HepG2 (cell line): Measurements from ENCODE around the gene DNAJC5. TPM values are rescaled to one million over a fixed set of nuclear protein-coding genes. Genes with fewer than 3 reads are reported as not detected.

Experiments used
- ATAC-seq: fragments of 200-7000 bp; cut with Tn5 transposase; 3 replicates; pipeline ENCODE4 v1.9.1; 2020; ENCODE audit warnings: mild to moderate bottlenecking, moderate library complexity
- BruUV-seq: library from RNA; stranded (reverse); fragments of 400-500 nt; replicated peaks from 2 replicates; lab custom pipeline; 2021; lab: Mats Ljungman, UMichigan
- CTCF ChIA-PET: fragments of 300-600 bp; formaldehyde crosslinking; extraction: SDS; loops from one replicate; lab custom pipeline; 2021; ENCODE audit warnings: low total read pairs, inconsistent platforms, low intra/inter-chr PET ratio; lab: Yijun Ruan, JAX
- POLR2A ChIA-PET: fragments of 350-600 bp; sonication (Branson Sonifier 250); formaldehyde crosslinking; loops from one replicate; lab custom pipeline; 2020; ENCODE audit warnings: antibody characterized with exemption, inconsistent platforms; lab: Yijun Ruan, JAX
- DNase-seq: peaks from one replicate; pipeline ENCODE4 v3.0.0-alpha.2; 2015; ENCODE audit warnings: low spot score
- FAIRE-seq: peaks from 3 replicates; lab custom pipeline; 2011; peaks lifted over from hg19 to GRCh38; lab: Jason Lieb, UNC
- H2AFZ ChIP-seq: one replicate; pipeline ENCODE4 v1.6.1; 2011; ENCODE audit warnings: low read length, inconsistent platforms
- H3K27ac ChIP-seq: fragments of 300-600 bp; 3 replicates; pipeline ENCODE4 v1.8.0; 2011; ENCODE audit warnings: mixed run types, mild to moderate bottlenecking, mixed read lengths, low read length, inconsistent platforms; ENCODE audit not compliant: insufficient read depth; ENCODE audit errors: extremely low read length
- H3K27me3 ChIP-seq, 2 experiments: fragments of 200-600 bp in 1 of 2; 2 replicates in 1 of 2; 3 replicates in 1 of 2; pipeline versions ENCODE4 v1.6.0 to v1.8.0; 2011; ENCODE audit warnings: low read length in 2 of 2, mild to moderate bottlenecking in 2 of 2, moderate library complexity in 2 of 2, inconsistent platforms in 1 of 2; ENCODE audit not compliant: insufficient read depth in 2 of 2, control insufficient read depth in 1 of 2
- H3K36me3 ChIP-seq, 2 experiments: fragments of 200-600 bp in 1 of 2; replicated peaks in 1 of 2; 2 replicates in 1 of 2; 3 replicates in 1 of 2; pipeline versions ENCODE4 v1.5.1 to v1.8.0; 2011; ENCODE audit warnings: low read length in 2 of 2, inconsistent platforms in 1 of 2; ENCODE audit not compliant: insufficient read depth in 2 of 2, control insufficient read depth in 1 of 2
- H3K4me1 ChIP-seq: 2 replicates; pipeline ENCODE4 v1.5.1; 2012; ENCODE audit warnings: low read length, inconsistent platforms; ENCODE audit not compliant: insufficient read depth
- H3K4me2 ChIP-seq: 2 replicates; pipeline ENCODE4 v1.6.0; 2011; ENCODE audit warnings: low read depth, low read length, inconsistent platforms
- H3K4me3 ChIP-seq, 3 experiments: fragments of 200-600 bp in 1 of 3; sonication (generic), shearing (Covaris generic) in 1 of 3; replicated peaks in 1 of 3; 2 replicates each; pipeline ENCODE4 v1.5.1; 2011 to 2016; ENCODE audit warnings: low read length in 3 of 3, inconsistent platforms in 2 of 3, low read depth in 2 of 3, mild to moderate bottlenecking in 2 of 3, control low read depth in 1 of 3, mixed read lengths in 1 of 3; ENCODE audit not compliant: insufficient read depth in 1 of 3
- H3K79me2 ChIP-seq: one replicate; pipeline ENCODE4 v1.6.1; 2011; ENCODE audit warnings: low read length, inconsistent platforms; ENCODE audit not compliant: insufficient read depth
- H3K9ac ChIP-seq: 2 replicates; pipeline ENCODE4 v1.6.0; 2011; ENCODE audit warnings: mild to moderate bottlenecking, low read depth, low read length, inconsistent platforms; ENCODE audit not compliant: insufficient read depth
- H3K9me3 ChIP-seq: 2 replicates; pipeline ENCODE4 v1.5.1; 2012; ENCODE audit warnings: mild to moderate bottlenecking, low read length
- H4K20me1 ChIP-seq: 2 replicates; pipeline ENCODE4 v1.6.0; 2011; ENCODE audit warnings: inconsistent platforms, mild to moderate bottlenecking, low read length, moderate library complexity; ENCODE audit not compliant: insufficient read depth
- BCL6 ChIP-seq: IDR thresholded peaks from 2 replicates; pipeline ENCODE4 v1.6.1; 2016; ENCODE audit warnings: missing genetic modification reagents, missing compliant biosample characterization
- CBX1 ChIP-seq: IDR thresholded peaks from one replicate; pipeline ENCODE4 v1.6.1; 2016; ENCODE audit warnings: antibody characterized with exemption, low read depth
- ERF ChIP-seq: IDR thresholded peaks from 2 replicates; pipeline ENCODE4 v1.6.1; 2018; ENCODE audit warnings: missing biosample characterization, missing genetic modification reagents
- ISL2 ChIP-seq: sonication (generic); formaldehyde crosslinking; IDR thresholded peaks from 2 replicates; pipeline ENCODE4 v1.5.0; 2020; ENCODE audit warnings: missing genetic modification reagents
- MBNL3 ChIP-seq: fragments of 250-450 bp; sonication (Bioruptor Pico); conservative IDR thresholded peaks from 2 replicates; pipeline ENCODE4 v1.8.0; 2022; ENCODE audit warnings: mild to moderate bottlenecking, inconsistent platforms
- NR2C2 ChIP-seq: sonication (generic); formaldehyde crosslinking; IDR thresholded peaks from 2 replicates; pipeline ENCODE4 v1.4.0; 2020; ENCODE audit warnings: missing genetic modification reagents, mild to moderate bottlenecking, moderate library complexity, borderline replicate concordance
- SAFB2 ChIP-seq: sonication (generic); formaldehyde crosslinking; IDR thresholded peaks from 2 replicates; pipeline ENCODE4 v1.5.1; 2020; ENCODE audit warnings: missing genetic modification reagents, low read depth, mild to moderate bottlenecking, borderline replicate concordance
- ZNF292 ChIP-seq: sonication (generic); formaldehyde crosslinking; IDR thresholded peaks from 2 replicates; pipeline ENCODE4 v1.8.1; 2022; ENCODE audit warnings: mild to moderate bottlenecking, low read depth, missing genetic modification reagents, borderline replicate concordance
- WGBS: methylation state at CpG from one replicate; pipeline ENCODE4 v1.1.6; 2017; ENCODE audit warnings: low lambda C conversion rate; 5-methylcytosine and 5-hydroxymethylcytosine counted together
- in situ Hi-C: cut with HindIII; loops from 2 replicates; pipeline ENCODE4 v1.10.0; 2017; ENCODE audit warnings: low pct_unique_long_range_greater_than_20kb; ENCODE audit not compliant: extremely low pct_ligation_motif_present
- intact Hi-C: fragments of 100-400 bp; cut with micrococcal nuclease; formaldehyde crosslinking; loops from one replicate; pipeline ENCODE4 v1.10.0; 2022; ENCODE audit not compliant: unreplicated experiment
- polyA plus RNA-seq, 8 experiments: library from polyadenylated mRNA; depleted of rRNA in 3 of 8; stranded (reverse) in 7 of 8; unstranded in 1 of 8; fragments of >200 nt; fragmentation: Illumina TruSeq in 4 of 8; extraction: Trizol in 4 of 8; gene quantifications; 2 replicates each; pipeline versions ENCODE4 v1.2.1 to v1.2.3, GENCODE V29; 2011 to 2016; ENCODE audit warnings: low read depth in 4 of 8, missing spikeins in 1 of 8, mixed read lengths in 1 of 8; ENCODE audit not compliant: insufficient read depth in 1 of 8
- total RNA-seq, 5 experiments: library from RNA; depleted of rRNA; stranded (reverse); fragments of >200 nt; fragmentation: Illumina TruSeq; extraction: Trizol; gene quantifications; 2 replicates each; pipeline ENCODE4 v1.2.3, GENCODE V29; 2016; ENCODE audit warnings: low read depth in 1 of 5
- TF ChIP-seq, protein P1 (sequence below): sonication (generic); formaldehyde crosslinking; IDR thresholded peaks from 2 replicates; pipeline ENCODE4 v1.4.0; 2020; ENCODE audit warnings: missing genetic modification reagents, borderline replicate concordance
- TF ChIP-seq, protein P2 (sequence below): sonication (generic); formaldehyde crosslinking; IDR thresholded peaks from 2 replicates; pipeline ENCODE4 v1.4.0; 2020; ENCODE audit warnings: missing genetic modification reagents

DNAJC5 gene
- total and polyA plus RNA-seq, 2 of the 13 experiments (the other 11 are each of a cell fraction or from before 2014, with no cell fraction given) = 42.8 to 64.5 TPM

DNA sequence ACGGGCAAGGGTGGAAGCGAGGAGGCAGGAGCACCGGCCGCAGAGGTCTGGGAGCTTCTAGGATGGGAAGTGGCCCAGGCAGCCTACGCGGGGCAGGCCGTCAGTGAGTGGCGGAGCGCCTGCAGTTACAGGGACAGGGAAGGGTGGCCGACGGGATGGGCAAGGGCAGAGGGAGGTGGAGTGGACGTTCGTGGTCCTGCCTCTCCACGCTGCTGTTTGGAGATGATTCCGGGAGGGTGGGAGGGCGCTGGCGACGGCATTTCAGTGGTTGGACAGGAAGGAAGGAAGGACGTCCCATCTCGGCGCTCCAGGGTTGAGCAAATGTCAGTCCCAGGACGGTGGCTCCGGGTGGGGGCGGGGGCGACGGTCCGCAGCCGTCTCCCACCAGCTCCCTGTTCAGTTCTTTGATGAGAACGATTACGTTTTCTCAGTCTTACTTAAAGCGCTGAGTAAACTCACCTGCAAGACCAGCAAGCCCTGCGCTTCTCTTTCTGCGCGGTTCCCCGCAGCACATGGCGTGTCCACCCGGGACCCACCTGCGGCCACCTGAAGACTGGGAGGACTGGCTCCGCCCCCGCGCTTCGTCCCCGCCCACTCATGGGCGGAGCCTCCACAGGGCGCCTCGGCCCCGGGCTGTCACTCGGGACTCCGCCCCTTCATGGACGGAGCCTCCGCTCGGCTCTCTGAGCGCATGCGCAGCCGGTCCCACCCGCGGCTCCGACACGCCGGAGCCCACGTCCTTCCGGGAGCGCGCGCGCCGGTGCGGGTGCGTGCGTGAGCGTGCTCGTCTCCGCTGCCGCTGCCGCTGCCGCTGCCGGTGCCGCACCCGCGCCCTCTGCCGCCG lies at the start of gene DNAJC5 (continued):
- TF ChIP-seq, protein P1, sequence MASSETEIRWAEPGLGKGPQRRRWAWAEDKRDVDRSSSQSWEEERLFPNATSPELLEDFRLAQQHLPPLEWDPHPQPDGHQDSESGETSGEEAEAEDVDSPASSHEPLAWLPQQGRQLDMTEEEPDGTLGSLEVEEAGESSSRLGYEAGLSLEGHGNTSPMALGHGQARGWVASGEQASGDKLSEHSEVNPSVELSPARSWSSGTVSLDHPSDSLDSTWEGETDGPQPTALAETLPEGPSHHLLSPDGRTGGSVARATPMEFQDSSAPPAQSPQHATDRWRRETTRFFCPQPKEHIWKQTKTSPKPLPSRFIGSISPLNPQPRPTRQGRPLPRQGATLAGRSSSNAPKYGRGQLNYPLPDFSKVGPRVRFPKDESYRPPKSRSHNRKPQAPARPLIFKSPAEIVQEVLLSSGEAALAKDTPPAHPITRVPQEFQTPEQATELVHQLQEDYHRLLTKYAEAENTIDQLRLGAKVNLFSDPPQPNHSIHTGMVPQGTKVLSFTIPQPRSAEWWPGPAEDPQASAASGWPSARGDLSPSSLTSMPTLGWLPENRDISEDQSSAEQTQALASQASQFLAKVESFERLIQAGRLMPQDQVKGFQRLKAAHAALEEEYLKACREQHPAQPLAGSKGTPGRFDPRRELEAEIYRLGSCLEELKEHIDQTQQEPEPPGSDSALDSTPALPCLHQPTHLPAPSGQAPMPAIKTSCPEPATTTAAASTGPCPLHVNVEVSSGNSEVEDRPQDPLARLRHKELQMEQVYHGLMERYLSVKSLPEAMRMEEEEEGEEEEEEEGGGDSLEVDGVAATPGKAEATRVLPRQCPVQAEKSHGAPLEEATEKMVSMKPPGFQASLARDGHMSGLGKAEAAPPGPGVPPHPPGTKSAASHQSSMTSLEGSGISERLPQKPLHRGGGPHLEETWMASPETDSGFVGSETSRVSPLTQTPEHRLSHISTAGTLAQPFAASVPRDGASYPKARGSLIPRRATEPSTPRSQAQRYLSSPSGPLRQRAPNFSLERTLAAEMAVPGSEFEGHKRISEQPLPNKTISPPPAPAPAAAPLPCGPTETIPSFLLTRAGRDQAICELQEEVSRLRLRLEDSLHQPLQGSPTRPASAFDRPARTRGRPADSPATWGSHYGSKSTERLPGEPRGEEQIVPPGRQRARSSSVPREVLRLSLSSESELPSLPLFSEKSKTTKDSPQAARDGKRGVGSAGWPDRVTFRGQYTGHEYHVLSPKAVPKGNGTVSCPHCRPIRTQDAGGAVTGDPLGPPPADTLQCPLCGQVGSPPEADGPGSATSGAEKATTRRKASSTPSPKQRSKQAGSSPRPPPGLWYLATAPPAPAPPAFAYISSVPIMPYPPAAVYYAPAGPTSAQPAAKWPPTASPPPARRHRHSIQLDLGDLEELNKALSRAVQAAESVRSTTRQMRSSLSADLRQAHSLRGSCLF (CRISPR knock-in tag) = no peak

DNA sequence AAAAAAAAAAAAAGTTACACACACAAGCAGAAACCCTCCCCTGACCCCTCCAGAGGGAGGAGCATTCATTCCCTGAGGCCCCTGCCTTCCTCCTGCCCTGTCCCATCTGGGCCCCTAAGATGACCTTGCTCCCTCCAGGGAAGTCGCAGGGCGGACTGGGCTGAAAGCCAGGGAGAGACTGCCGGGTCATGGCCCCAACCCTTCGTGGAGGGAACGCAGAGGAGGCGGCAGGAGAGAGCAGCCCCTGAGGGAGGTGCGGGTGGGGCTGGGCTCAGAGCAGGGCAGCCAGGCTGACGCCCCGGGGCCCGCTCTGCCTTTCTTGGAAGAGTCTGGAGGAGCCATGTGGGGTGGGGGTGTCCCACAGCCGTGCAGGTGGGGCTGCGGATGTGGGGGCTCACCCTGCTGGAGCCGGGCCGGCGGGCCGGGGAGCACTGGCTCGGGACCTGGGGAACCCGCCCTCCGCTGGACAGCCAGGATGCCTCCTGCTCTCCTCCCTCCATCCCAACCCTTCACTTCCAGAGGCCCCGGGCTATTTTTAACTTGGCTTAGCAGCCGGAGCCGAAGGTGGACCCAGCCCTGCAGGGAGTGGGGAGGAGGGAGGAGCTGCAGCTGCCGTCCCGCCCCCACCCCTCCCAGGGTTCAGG lies 48.7 kb upstream of the DNAJC5 start:
- H3K9me3 ChIP-seq = no peaks in the 10 kb centered on the region
- intact Hi-C loops (no loop called here), in situ Hi-C loops (no loop called here)
- FAIRE-seq = peak; percentile 80
- H3K9ac ChIP-seq = no peak overlapping the region
- POLR2A ChIA-PET = interaction anchor here (0.7 to 3.7 kb wide), 5 partner anchors 9 to 41 kb away, joined by 3 to 29 read pairs (median 4); partner anchors contain the start of genes ABHD16B and TPD52L2
- no peaks in the 10 kb centered on the region for H3K79me2 ChIP-seq
- peak overlapping the region; percentile 66 for H3K4me2 ChIP-seq
- WGBS = 4% methylated on average over 18 of the region's 24 CpGs
- H4K20me1 ChIP-seq = no peaks in the 10 kb centered on the region
- H2AFZ ChIP-seq = no peak overlapping the region
- no peak overlapping the region for H3K27ac ChIP-seq
- H3K4me3 ChIP-seq = peak overlapping the region; percentile 35 to 67 (median 43); a peak in 5 of 6 replicates
- ATAC-seq = peak; percentile 51
- no TSS peak for BruUV-seq
- peaks cover 41% of the 10 kb centered on the region for H3K4me1 ChIP-seq
- CTCF ChIA-PET = no interaction called here
- DNase-seq = peak; percentile 75
- peaks cover 12 to 40% of the 10 kb centered on the region in 2 experiments for H3K27me3 ChIP-seq
- no peaks in the 10 kb centered on the region for H3K36me3 ChIP-seq
- TF ChIP-seq CBX1 (peak; percentile 35), ISL2 (CRISPR knock-in tag) (0 out of 2 replicates have a peak, but pooled peaks have one; percentile 47), ZNF292 (CRISPR knock-in tag) (0 out of 2 replicates have a peak, but pooled peaks have one; percentile 49), SAFB2 (no peak), BCL6 (CRISPR knock-in tag) (peak; percentile 82), ERF (no peak), NR2C2 (peak; percentile 47; the same call in 1 of the 2 replicates), MBNL3 (0 out of 2 replicates have a peak, but pooled peaks have one; percentile 51)
- TF ChIP-seq, protein P2, sequence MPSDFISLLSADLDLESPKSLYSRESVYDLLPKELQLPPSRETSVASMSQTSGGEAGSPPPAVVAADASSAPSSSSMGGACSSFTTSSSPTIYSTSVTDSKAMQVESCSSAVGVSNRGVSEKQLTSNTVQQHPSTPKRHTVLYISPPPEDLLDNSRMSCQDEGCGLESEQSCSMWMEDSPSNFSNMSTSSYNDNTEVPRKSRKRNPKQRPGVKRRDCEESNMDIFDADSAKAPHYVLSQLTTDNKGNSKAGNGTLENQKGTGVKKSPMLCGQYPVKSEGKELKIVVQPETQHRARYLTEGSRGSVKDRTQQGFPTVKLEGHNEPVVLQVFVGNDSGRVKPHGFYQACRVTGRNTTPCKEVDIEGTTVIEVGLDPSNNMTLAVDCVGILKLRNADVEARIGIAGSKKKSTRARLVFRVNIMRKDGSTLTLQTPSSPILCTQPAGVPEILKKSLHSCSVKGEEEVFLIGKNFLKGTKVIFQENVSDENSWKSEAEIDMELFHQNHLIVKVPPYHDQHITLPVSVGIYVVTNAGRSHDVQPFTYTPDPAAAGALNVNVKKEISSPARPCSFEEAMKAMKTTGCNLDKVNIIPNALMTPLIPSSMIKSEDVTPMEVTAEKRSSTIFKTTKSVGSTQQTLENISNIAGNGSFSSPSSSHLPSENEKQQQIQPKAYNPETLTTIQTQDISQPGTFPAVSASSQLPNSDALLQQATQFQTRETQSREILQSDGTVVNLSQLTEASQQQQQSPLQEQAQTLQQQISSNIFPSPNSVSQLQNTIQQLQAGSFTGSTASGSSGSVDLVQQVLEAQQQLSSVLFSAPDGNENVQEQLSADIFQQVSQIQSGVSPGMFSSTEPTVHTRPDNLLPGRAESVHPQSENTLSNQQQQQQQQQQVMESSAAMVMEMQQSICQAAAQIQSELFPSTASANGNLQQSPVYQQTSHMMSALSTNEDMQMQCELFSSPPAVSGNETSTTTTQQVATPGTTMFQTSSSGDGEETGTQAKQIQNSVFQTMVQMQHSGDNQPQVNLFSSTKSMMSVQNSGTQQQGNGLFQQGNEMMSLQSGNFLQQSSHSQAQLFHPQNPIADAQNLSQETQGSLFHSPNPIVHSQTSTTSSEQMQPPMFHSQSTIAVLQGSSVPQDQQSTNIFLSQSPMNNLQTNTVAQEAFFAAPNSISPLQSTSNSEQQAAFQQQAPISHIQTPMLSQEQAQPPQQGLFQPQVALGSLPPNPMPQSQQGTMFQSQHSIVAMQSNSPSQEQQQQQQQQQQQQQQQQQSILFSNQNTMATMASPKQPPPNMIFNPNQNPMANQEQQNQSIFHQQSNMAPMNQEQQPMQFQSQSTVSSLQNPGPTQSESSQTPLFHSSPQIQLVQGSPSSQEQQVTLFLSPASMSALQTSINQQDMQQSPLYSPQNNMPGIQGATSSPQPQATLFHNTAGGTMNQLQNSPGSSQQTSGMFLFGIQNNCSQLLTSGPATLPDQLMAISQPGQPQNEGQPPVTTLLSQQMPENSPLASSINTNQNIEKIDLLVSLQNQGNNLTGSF = 0 out of 2 replicates have a peak, but pooled peaks have one; percentile 31
